ENCODE measurements around the gene PAK4.

The PAK4 gene

DNA sequence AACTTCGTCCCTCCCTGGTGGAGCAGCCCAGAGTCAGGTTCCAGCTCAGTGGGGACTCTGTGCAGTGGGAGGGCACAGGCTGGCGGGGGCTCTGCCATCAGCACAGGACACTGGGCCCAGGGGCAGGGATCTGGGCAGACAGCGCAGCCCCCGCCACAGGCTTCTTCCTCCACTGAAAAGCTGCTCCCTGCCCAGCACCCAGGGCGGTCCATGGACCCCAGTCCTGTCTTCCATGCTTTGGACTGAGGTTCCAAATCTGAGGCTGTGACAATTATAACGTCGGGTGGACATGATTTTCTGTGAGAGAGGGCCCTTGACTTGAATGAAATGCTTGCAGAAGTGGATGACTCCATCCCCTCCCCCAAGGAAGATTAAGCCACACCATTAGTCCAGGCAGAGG is 50.0 kb downstream of the PAK4 start:
- in situ Hi-C loops (cut with MboI; ENCODE audit: low sequenced_read_pairs), result no loop called here

DNA sequence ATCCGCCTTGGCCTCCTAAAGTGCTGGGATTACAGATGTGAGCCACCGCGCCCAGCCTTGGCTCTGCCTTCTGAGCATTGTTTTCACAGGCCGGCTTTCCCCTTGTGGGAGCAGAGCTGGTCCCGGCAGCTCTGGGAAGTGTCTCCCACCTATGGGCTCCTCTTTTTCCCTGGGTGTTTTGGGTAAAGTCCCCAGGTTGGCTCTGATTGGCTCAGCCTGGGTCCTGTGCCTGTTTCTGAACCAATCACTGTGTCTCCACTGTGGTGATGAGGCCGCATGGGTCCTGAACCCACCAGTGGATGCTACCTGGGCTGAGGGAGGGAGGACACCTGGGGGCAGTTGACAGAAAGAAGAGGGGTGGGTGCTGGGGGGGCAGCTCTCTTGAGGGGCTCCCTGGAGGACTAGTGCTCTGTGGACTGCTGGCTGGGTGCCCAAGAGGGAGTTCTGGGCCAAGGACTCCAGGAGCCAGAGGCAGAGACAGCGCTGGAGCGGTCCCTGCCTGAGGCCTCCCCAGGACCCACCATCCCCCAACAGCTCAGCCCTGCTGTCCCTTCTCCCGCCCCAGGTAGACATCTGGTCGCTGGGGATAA is 51.6 kb downstream of the PAK4 start:
- in situ Hi-C loops (cut with MboI; ENCODE audit: low sequenced_read_pairs), result no loop called here

DNA sequence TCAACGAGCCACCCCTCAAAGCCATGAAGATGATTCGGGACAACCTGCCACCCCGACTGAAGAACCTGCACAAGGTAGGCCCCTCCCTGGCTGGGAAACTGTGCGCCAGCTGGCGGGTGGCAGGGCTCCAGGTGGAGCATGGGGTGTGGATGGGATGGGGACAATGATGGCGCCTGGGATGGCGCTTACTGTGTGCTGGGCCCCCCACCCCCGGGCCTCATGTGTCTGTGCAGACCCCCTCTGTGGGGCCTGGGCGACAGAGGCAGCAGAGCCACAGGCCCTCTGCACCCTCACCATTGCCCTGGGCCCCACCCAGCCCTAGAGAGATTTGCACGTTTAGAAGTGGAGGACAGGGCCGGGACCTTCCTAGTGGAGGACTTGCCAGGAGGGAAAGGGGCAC is 52.1 kb downstream of the PAK4 start:
- in situ Hi-C loops (cut with MboI; ENCODE audit: low sequenced_read_pairs), result no loop called here

DNA sequence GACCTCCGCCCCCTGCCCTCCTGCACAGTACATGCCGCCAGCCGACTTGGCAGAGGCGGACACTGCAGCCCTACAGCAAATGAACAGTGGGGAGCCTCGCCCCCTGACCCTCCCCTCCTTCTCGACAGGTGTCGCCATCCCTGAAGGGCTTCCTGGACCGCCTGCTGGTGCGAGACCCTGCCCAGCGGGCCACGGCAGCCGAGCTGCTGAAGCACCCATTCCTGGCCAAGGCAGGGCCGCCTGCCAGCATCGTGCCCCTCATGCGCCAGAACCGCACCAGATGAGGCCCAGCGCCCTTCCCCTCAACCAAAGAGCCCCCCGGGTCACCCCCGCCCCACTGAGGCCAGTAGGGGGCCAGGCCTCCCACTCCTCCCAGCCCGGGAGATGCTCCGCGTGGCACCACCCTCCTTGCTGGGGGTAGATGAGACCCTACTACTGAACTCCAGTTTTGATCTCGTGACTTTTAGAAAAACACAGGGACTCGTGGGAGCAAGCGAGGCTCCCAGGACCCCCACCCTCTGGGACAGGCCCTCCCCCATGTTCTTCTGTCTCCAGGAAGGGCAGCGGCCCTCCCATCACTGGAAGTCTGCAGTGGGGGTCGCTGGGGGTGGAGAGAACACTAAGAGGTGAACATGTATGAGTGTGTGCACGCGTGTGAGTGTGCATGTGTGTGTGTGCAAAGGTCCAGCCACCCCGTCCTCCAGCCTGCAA is 52.9 kb downstream of the PAK4 start:
- in situ Hi-C loops (cut with MboI; ENCODE audit: low sequenced_read_pairs), result no loop called here

DNA sequence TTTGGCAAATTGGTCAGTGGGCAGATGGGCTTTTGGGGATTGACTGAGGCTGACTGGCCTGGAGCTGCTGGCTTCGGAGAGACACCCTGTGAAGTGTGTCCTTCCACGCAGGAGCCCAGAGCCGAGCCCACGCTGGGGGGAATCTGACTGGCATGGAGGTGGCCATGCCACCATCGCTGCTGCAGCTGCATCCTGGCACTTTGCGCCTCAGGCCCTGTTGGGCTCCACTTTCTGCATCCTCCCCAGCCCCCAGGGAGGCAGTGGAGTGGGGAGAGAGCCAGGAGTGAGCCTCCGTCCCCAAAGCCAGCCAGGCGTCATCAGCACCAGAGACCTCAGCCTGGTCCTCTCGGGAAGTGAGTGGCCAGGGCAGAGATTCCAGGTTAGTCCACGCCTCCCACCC is 54.2 kb downstream of the PAK4 start:
- in situ Hi-C loops (cut with MboI; ENCODE audit: low sequenced_read_pairs), result no loop called here

DNA sequence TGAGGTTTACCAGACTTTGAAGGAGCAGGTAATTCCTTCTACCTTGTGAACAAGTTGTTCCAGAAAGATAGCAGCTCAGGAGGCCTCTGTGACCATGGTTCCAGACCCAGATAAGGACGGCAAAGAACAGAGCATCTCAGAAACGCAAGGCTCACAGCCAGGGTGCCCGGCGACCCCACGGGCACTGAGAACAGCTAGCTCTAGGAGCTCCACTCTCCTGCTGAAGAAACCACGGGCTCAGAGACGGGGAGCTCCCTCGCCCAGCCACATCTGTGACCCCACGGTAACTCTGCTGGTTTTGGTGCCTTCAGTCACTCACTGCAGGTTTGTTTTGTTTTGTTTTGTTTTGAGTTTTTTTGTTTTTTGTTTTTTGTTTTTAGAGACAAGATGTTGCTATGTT is 55.2 kb downstream of the PAK4 start:
- in situ Hi-C loops (cut with MboI; ENCODE audit: low sequenced_read_pairs), result no loop called here

DNA sequence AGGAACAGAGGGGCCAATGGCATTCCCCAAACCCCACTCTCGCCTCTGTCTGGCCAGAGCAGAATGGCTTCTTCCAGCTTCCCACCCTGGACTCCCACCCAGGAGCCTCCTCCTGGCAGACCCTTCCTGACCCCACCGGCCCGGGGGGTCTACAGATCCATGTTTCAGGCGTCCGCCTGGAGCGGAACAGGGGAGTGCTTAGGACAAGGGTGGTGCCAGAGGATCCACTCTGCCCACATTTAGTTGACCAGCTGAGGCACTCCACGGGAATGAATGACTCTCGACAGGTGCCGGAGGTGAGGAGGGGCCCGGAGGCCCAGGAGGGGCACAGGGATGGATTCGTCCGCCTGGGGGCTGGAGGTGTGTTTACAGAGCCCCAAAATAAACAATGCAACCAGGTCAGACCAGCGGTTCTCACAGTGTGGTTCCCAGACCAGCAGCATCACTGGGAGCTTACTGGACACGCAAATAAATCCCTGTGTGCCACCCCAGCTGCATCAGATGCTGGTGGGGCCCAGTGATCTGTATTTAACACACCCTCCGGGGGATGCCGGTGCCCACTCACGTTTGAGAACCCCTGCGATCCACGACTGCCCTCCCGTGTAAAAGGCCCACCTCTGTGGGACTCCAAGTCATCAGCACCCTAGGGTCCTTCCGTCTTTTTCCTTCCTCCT is 56.1 kb downstream of the PAK4 start:
- in situ Hi-C loops (cut with MboI; ENCODE audit: low sequenced_read_pairs), result no loop called here

DNA sequence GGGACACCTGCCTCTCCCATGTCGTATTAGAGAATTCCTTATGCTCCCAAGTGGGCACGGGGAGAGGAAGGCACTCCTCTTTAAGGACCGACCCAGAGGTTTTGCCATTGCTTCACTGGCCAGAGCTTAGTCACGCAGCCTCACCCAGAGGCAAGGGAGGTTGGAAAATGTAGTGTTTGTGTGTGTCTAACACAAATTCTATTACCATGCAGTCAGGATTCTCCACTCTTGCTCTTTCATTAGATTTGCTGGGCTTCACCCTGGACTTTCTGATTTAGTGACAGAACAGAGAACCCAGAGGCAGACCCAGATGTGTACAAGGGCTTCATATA is 56.6 kb downstream of the PAK4 start:
- in situ Hi-C loops (cut with MboI; ENCODE audit: low sequenced_read_pairs), result no loop called here

DNA sequence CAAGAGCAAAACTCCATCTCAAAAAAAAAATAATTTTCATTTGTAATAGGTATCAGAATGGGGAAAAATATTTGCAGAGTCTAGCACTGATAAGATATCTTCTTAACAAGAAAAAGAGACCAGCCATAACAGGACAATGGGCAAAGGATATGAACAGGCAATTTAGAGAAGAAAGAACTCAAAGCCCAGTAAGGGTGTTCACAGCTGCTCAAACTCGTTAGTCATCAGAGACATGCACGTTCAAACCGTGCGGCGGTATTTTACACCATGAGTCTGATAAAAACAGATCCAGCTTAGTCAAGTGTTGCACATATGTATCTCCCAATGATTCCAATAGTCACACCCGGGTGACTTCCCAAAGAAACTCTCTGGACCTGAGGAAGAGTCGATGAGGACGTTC is 57.5 kb downstream of the PAK4 start:
- in situ Hi-C loops (cut with MboI; ENCODE audit: low sequenced_read_pairs), result no loop called here

DNA sequence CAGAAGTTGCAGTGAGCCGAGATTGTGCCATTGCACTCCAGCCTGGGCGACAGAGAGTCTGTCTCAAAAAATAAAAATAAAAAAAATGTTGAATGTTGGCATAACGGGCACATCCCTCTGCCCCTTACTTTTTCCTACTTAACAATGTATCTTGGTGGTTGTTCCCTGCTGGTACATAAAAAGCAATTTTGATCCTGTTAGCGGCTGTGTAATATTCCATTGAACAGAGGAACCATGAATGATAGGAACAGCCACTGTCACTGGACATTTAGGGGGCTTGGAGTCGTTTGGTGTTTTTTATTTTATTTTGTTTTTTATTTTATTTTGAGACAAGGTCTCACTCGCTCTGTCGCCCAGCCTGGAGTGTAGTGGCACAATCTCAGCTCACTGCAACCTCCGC is 60.8 kb downstream of the PAK4 start:
- in situ Hi-C loops (cut with MboI; ENCODE audit: low sequenced_read_pairs), result no loop called here

DNA sequence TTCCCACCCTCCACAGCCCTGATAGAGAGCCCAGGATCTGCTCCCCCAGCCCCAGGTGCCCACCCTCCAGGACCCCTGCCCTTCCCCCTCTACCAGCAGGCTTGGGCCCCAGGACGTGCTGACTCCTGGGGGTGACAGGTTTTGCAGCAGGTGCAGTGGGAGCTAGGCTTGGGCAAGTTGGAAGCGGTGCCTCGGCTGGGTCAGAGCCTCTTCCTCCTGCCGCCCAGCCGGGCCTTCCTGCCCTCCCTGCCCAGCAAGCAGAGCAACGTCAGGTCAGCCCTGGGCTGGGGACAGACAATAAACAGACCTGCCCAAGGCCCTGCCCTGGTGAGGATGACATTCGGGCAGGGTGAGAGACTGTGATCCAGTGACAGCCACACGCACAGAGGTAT is 62.0 kb downstream of the PAK4 start:
- in situ Hi-C loops (cut with MboI; ENCODE audit: low sequenced_read_pairs), result no loop called here

DNA sequence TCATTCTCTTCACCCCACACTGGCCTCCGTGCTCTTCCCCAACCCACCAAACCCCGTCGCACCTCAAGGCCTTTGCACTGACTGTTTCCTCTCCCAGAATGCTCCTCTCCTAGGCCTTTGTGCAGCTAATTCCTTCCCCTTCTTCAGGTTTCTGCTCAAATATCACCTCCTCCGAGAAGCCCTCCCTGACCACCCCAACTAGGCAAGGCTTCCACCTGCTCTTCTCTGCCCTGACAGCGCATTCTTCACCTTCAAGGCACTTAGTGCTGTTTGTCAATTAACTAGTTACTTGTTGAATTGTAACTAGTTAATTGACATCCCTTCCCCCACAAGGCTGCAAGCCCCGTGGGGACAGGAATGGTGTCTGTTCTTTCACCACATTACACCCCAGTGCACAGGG is 63.4 kb downstream of the PAK4 start:
- in situ Hi-C loops (cut with MboI; ENCODE audit: low sequenced_read_pairs), result no loop called here

DNA sequence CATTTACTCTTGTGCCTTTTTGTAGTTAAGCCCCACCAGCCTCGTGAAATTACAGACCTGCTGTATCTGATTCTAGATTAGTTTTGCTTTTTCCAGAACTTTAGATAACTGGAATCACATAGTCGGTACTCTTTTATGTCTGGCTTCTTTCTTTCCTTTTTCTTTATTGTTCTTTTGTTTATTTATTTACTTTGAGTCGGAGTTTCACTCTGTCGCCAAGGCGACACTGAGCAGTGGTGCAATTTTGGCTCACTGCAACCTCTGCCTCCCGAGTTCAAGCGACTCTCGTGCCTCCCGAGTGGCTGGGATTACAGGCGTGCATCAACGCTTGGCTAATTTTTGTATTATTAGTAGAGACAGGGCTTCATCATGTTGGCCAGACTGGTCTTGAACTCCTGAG is 65.2 kb downstream of the PAK4 start:
- in situ Hi-C loops (cut with MboI; ENCODE audit: low sequenced_read_pairs), result no loop called here

DNA sequence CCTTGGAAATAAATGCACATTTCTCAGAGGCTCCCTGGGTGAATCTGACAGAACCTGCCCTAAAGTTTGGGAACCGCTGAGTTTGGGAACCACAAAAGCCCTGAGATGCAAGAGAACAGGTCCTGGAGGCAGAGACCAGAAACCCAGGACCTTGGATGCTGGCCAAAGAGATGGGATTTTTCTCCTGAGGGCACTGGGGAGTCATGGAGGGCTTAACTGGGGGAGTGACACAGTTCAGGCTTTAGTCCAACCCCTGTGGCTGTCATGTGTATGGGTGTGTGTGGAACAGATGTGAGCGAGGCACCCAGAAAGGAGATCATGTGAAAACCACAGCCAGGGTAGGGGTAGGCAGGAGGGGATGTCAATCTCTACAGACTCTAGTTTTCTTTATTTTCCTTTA is 67.3 kb downstream of the PAK4 start:
- in situ Hi-C loops (cut with MboI; ENCODE audit: low sequenced_read_pairs), result no loop called here

DNA sequence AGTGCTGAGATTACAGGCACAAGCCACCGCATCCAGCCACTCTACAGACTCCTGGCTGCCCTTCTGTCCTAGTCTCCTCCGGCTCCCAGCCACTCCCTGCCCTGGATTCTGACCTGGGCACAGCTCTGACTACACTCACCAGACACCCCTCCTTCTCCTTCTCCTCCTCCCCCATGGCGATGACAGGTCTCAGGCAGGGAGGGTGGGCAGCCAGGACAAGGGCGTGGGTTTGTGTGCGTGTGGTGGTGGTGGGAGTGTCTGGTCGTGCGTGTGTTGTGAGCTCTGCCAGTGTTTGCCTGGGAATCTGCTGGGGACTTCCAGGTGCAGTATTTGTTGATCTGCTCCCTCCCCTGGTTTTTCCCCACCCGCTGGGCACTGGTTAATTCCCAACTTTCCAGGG is 68.2 kb downstream of the PAK4 start:
- in situ Hi-C loops (cut with MboI; ENCODE audit: low sequenced_read_pairs), result no loop called here

DNA sequence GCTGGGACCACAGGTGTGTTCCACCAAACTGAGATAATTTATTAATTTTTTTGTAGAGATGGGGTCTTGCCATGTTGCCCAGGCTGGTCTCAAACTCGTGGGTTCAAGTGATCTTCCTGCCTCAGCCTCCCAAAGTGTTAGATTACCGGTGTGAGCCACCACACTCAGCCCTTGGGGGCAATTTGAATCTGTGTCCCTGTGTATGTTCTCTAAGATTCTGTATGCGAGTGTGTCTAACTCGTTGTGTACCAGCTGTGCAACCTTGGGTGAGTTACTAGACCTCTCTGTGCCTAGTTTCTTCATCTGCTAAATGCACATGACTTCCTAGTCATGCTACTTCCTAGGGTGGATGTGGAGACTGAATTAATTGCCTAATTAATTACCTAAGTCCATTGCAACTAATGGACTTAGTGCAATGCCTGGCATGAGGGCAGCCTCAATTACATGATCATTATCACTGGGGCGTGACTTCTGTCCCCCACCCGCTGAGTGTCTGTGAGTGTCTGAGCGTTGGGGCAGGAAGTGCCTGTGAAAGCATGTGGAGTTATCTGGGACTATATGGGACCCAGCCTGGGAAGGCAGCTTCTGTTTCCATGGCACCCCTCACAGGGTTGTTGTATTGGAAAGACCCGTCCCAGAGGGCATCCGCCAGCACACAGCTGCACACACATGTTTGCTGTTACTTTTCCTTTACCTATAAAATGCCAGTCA is 69.4 kb downstream of the PAK4 start:
- in situ Hi-C loops (cut with MboI; ENCODE audit: low sequenced_read_pairs), result no loop called here

DNA sequence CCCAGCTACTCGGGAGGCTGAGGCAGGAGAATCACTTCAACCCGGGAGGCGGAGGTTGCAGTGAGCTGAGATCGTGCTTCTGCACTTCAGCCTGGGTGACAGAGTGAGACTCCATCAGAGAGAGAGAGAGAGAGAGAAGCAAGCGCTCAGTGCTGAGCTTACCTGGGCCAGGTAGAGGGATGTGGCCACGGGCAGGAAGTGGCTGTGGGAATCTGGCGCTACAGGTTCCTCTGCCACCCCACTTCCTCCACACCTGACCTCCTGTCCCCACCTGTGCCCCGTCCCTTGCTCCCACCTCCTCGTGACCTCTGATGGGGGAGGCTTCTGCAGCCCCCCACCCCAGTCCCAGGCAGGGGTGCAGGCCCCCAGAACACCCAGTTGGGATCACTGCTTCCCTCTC is 70.2 kb downstream of the PAK4 start:
- in situ Hi-C loops (cut with MboI; ENCODE audit: low sequenced_read_pairs), result no loop called here

DNA sequence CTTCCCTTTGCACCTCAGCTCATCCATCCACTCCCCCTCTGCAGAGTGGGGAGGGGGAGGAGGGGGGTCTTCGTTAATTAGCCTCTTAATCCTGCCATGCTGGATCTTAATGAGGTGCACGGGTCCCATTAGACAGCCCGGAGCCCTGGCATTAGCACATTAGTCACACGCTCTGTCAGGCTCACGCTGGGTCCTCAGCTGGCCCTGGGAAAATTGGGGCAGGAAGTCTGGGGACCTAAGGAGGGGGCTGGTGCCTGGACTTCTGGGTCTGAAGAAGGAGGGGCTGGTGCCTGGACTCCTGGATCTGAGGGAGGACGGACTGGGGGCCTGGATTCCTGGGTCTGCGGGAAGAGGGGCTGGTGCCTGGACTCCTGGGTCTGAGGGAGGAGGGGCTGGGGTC is 70.7 kb downstream of the PAK4 start:
- in situ Hi-C loops (cut with MboI; ENCODE audit: low sequenced_read_pairs), result no loop called here

DNA sequence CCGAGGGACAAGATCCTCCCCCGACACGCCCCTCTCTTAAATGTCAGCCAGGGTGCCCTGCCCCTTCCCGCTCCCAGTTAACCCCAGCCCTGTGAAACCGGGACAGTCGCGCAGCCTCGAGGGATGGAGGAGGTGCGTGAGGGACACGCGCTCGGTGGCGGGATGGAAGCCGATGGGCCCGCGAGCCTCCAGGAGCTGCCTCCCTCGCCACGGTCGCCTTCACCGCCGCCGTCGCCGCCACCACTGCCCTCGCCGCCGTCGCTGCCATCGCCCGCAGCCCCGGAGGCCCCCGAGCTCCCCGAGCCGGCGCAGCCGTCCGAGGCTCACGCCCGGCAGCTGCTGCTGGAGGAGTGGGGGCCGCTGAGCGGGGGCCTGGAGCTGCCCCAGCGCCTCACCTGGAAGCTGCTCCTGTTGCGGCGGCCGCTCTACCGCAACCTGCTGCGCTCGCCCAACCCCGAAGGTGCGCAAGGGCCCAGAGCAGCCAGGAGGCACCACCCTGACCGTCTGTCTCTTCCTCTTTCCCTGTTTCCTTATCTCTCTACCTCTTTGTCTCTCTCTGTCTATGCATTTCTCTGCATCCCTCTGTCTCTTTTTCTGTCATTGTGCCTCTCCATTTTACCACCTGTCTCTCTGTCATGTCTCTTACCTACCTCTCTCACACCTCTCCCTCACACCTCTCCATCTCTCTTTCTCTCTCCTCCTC is 71.4 kb downstream of the PAK4 start, which contains the start of gene NCCRP1:
NCCRP1 (plus strand) TSS at position 105 of the 703 bp plus-strand sequence; CDS start at position 124, 19 bp downstream.
- in situ Hi-C loops (cut with MboI; ENCODE audit: low sequenced_read_pairs), result no loop called here

DNA sequence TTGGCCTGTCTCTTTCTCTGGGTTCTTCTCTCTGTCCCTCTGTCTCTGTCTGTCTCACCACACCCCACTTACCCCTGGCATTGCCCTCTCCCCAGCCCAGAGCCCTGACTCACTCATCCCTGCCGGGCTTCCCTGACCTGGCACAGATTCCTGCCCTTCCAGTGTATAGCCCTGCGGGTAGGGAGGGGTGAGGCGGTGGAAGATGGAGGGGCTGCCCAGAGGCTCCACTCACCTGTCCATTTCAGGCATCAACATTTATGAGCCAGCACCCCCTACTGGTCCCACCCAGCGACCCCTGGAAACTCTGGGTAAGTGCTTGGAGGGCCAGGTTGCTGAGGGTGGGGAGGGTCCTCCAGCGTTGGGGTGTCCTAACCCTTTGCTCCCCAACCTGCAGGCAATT is 72.2 kb downstream of the PAK4 start:
- in situ Hi-C loops (cut with MboI; ENCODE audit: low sequenced_read_pairs), result no loop called here

DNA sequence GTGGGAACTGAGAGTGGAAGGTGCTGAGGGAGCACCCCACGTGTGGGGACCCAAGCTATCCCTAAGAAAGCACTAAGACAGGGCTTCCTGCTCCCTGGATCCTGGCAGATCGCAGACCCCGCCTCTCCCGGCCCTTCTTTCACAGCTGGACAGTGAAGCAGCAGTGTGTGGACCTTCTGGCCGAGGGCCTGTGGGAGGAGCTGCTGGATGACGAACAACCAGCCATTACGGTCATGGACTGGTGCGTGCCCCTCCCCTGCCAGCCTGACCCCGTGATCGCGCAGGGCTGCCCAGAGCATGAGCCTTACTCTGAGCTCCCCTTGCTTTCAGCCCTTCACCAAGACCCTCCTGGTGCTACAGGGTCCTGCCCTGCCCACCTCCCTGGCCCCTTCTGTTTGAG is 73.4 kb downstream of the PAK4 start:
- in situ Hi-C loops (cut with MboI; ENCODE audit: low sequenced_read_pairs), result no loop called here
